CD4-positive, alpha-beta T cell (primary cell): Measurements from ENCODE around the gene SULT1B1. TPM values are rescaled to one million over a fixed set of nuclear protein-coding genes. Genes with fewer than 3 reads are reported as not detected.

Experiments
- ATAC-seq: fragments of 200-7000 bp; cut with Tn5 transposase; one replicate; pipeline ENCODE4 v1.10.0; 2022; ENCODE audit warnings: mild to moderate bottlenecking; ENCODE audit not compliant: poor library complexity
- CTCF ChIA-PET: fragments of 350-600 bp; sonication (Branson Sonifier 250); formaldehyde crosslinking; loops from one replicate; lab custom pipeline; 2021; ENCODE audit warnings: antibody characterized with exemption, inconsistent platforms; lab: Charles Lee
- POLR2A ChIA-PET: fragments of 350-600 bp; sonication (Branson Sonifier 250); formaldehyde crosslinking; loops from one replicate; lab custom pipeline; 2021; ENCODE audit warnings: antibody characterized with exemption, inconsistent platforms; lab: Charles Lee
- DNase-seq, 14 experiments: peaks; one replicate each; pipeline ENCODE4 v3.0.0-alpha.2; 2013 to 2020; ENCODE audit warnings: mixed read lengths in 2 of 14
- H3K27ac ChIP-seq, 2 donors: one replicate each; pipeline versions ENCODE4 v1.5.1 to v1.7.0; 2013; ENCODE audit warnings: low read length in 2 of 2, low read depth in 1 of 2, mild to moderate bottlenecking in 1 of 2
- H3K27me3 ChIP-seq, 2 experiments: 1 replicate in 1 of 2; 2 replicates in 1 of 2; pipeline versions ENCODE4 v1.6.1 to v1.7.0; 2013; ENCODE audit warnings: low read length in 2 of 2, control low read depth in 1 of 2, mild to moderate bottlenecking in 1 of 2, moderate library complexity in 1 of 2; ENCODE audit not compliant: insufficient read depth in 2 of 2, control insufficient read depth in 1 of 2
- H3K36me3 ChIP-seq: one replicate; pipeline ENCODE4 v1.6.1; 2013; ENCODE audit warnings: low read length, control low read depth; ENCODE audit not compliant: insufficient read depth
- H3K4me1 ChIP-seq: one replicate; pipeline ENCODE4 v1.6.1; 2013; ENCODE audit warnings: low read length, control low read depth; ENCODE audit not compliant: insufficient read depth
- H3K4me3 ChIP-seq: one replicate; pipeline ENCODE4 v1.5.1; 2013; ENCODE audit warnings: mild to moderate bottlenecking, low read length, moderate library complexity
- H3K9me3 ChIP-seq, 2 experiments: 1 replicate in 1 of 2; 2 replicates in 1 of 2; pipeline versions ENCODE4 v1.6.1 to v1.7.0; 2013; ENCODE audit warnings: low read length in 2 of 2, mild to moderate bottlenecking in 2 of 2, control low read depth in 1 of 2, moderate library complexity in 1 of 2; ENCODE audit not compliant: control insufficient read depth in 1 of 2, insufficient read depth in 1 of 2
- H3K27ac Mint-ChIP-seq: one replicate; pipeline ENCODE4 v1.8.0; 2020; ENCODE audit warnings: mixed read lengths
- H3K27me3 Mint-ChIP-seq: one replicate; pipeline ENCODE4 v1.8.0; 2021; ENCODE audit warnings: mixed read lengths
- H3K36me3 Mint-ChIP-seq: one replicate; pipeline ENCODE4 v1.8.0; 2021; ENCODE audit warnings: low read depth, mixed read lengths
- H3K4me1 Mint-ChIP-seq: one replicate; pipeline ENCODE4 v1.8.0; 2021; ENCODE audit warnings: low read depth, mixed read lengths
- H3K4me3 Mint-ChIP-seq: one replicate; pipeline ENCODE4 v1.8.0; 2020; ENCODE audit warnings: mild to moderate bottlenecking, mixed read lengths
- H3K9me3 Mint-ChIP-seq: one replicate; pipeline ENCODE4 v1.8.0; 2020; ENCODE audit warnings: mixed read lengths
- CTCF ChIP-seq: fragments of 200-600 bp; IDR thresholded peaks from one replicate; pipeline ENCODE4 v1.8.0; 2022; ENCODE audit warnings: antibody characterized with exemption, mild to moderate bottlenecking
- intact Hi-C, 2 experiments: fragments of 100-400 bp; cut with DNase I in 1 of 2; cut with micrococcal nuclease in 1 of 2; formaldehyde crosslinking; loops; one replicate each; pipeline versions ENCODE4 v1.15.1 to v1.9.0; 2023 to 2025; cut with DNase I, micrococcal nuclease
- total RNA-seq, 174 experiments: library from RNA in 2 of 174; stranded (reverse) in 2 of 174; gene quantifications; one replicate each; pipeline ENCODE4 v1.2.3 and lab custom pipeline; 2021 to 2026

SULT1B1 gene
- total RNA-seq, 2 experiments from 2014 or later: 9.4 to 10.2 TPM

DNA sequence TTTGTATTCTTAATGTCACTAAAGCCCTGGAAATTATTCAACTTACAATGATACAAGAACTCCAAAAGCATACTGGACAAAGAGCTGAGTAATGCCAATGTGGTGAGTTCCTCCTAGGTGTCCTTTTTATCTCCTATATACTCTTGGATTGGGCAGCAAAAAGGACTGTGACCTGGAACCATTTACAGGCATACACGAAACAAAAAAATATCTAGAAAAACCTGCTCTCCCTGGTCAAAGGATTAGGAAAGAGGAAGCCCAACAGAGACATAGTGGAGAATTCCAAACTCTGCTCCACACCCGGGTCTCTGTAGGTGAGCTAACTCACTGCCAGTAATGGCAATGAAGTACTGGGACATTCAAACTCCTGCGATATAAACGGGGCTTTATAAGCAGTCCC lies 25.3 kb downstream of the SULT1B1 start:
- Mint-ChIP-seq H3K36me3 (peaks cover 78% of the 10 kb centered on the region), H3K27ac (no peak overlapping the region), H3K4me1 (peaks cover 29% of the 10 kb centered on the region), H3K27me3 (no peaks in the 10 kb centered on the region), H3K9me3 (peaks cover 6% of the 10 kb centered on the region), H3K4me3 (no peak overlapping the region)
- H3K4me3 ChIP-seq: no peak overlapping the region
- no peaks in the 10 kb centered on the region for H3K4me1 ChIP-seq
- POLR2A ChIA-PET: no interaction called here
- CTCF ChIA-PET: no interaction called here
- intact Hi-C loops: no loop called here
- ATAC-seq (no peak), DNase-seq (no peak)
- no peaks in the 10 kb centered on the region for H3K27me3 ChIP-seq
- H3K9me3 ChIP-seq: peaks cover 0 to 5% of the 10 kb centered on the region in 2 experiments
- no peak for TF ChIP-seq CTCF
- H3K36me3 ChIP-seq: peaks cover 3% of the 10 kb centered on the region
- H3K27ac ChIP-seq: no peak overlapping the region

DNA sequence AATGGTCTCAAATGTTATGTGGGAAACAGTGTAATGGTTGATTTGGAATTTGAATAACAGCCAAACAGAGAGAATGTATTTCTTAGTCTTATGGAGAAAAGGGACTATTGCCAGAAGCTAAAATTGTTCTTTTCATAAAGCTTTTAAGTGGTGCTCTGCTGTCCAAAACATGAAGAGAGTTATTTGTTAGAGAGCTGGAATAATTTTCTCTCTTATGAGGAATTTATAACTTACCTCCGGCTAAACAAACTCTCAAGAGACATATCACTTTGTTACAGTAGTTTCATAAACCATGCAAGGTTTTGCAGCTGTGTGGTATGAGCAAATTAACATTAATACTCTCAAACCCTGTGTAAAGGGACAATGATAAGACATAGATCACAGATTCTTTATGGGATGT lies 28.6 kb downstream of the SULT1B1 start:
- H3K4me1 Mint-ChIP-seq: peaks cover 9% of the 10 kb centered on the region
- ATAC-seq (no peak), DNase-seq (no peak)
- H3K9me3 ChIP-seq: no peaks in the 10 kb centered on the region
- no peaks in the 10 kb centered on the region for H3K9me3 Mint-ChIP-seq
- no peaks in the 10 kb centered on the region for H3K4me1 ChIP-seq
- H3K36me3 Mint-ChIP-seq: peaks cover 78% of the 10 kb centered on the region
- H3K4me3 Mint-ChIP-seq: no peak overlapping the region
- H3K27ac ChIP-seq: no peak overlapping the region
- peaks cover 3% of the 10 kb centered on the region for H3K36me3 ChIP-seq
- H3K27me3 Mint-ChIP-seq: no peaks in the 10 kb centered on the region
- no peak overlapping the region for H3K27ac Mint-ChIP-seq
- no peak overlapping the region for H3K4me3 ChIP-seq
- ChIA-PET CTCF (no interaction called here), POLR2A (no interaction called here)
- no peaks in the 10 kb centered on the region for H3K27me3 ChIP-seq
- no peak for TF ChIP-seq CTCF
- intact Hi-C loops: no loop called here

GRCh38 chr4:69731241-69731640 lies 29.2 kb downstream of the SULT1B1 start:
- Mint-ChIP-seq H3K4me1 (peaks cover 4% of the 10 kb centered on the region), H3K4me3 (no peak overlapping the region), H3K9me3 (no peaks in the 10 kb centered on the region), H3K27ac (no peak overlapping the region), H3K36me3 (peaks cover 79% of the 10 kb centered on the region), H3K27me3 (no peaks in the 10 kb centered on the region)
- no peak for TF ChIP-seq CTCF
- ATAC-seq (no peak), DNase-seq (no peak)
- intact Hi-C loops: no loop called here
- Histone ChIP-seq H3K4me1 (no peaks in the 10 kb centered on the region), H3K27ac (no peak overlapping the region), H3K4me3 (no peak overlapping the region), H3K36me3 (peaks cover 3% of the 10 kb centered on the region), H3K9me3 (no peaks in the 10 kb centered on the region), H3K27me3 (no peaks in the 10 kb centered on the region)
- CTCF ChIA-PET: no interaction called here
- POLR2A ChIA-PET: no interaction called here
